Mucosa of gallbladder (tissue), 1 donor: ENCODE results near the gene IFT22. TPM values are rescaled to one million over a fixed set of nuclear protein-coding genes. Genes with fewer than 3 reads are reported as not detected.
"Not testable (repeated sequence)": the region's sequence is repeated elsewhere in the genome, so short reads cannot be mapped to it uniquely, and the experiment has no call there.

Experiments
- DNase-seq: peaks from one replicate; pipeline ENCODE4 v3.0.0-alpha.2; 2020; ENCODE audit warnings: low spot score
- total RNA-seq: library from RNA; stranded (reverse); gene quantifications from one replicate; pipeline ENCODE4 v1.2.1, GENCODE V29; 2021
- donor health status: DM: no; HTN: no; CAD: no.

IFT22 gene
- total RNA-seq, 1 donor from 2014 or later: 36.5 TPM

DNA sequence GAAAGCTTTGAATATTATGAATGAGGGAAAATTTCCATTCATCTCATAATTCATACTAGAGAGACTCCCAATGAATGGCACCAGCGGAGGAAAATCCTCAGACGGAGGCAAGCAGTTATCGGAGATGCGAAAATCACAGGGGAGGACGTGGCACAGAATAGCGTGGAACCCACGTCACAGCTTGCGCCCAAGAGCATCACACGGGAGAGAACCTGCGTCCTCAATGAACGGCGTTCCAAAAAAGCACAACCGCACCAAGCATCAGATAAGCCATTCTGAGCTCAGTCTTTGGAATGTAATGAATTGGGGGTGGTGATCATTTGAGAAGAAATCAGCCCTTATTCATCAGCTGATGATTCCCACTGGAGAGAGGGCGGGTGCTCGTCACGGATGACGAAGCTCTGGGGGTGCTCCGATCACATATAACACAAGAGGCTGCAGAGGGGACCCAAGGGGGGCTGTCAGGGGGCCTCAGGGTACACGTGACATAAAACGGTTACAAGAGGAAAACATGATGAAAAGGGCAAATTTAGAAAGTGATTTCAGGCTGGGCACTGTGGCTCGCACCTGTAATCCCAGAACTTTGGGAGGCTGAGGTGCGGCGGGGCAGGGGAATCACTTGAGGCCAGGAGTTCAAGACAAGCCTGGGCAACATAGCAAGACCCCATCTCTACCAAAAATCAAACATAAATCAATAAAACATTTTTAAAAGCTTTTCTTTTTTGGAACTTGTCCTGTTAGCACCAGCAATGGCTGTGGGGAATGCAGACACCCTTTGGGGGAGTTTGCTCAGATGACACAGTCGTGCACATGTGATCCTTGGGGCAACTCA is 42.9 kb downstream of the IFT22 start:
- no peak for DNase-seq

DNA sequence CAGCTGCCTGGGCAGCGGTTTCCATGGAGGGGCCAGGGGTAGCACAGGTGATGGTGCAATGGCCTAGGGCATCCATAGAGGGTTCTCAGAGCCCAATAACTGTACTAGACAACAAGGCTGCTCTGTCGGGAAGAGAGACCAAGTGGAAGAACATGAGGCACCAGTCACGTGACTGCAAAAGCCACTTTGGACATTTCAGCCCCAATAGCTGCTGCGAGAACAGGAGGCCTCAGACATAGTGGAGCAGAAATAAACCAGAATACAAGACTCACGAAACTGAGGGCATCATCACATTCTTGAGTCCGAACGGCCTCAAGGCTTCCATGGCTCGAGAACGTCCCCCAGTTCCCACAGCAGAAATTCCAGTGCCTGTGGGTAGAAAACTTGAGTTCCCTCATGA is 44.5 kb downstream of the IFT22 start:
- no peak for DNase-seq

DNA sequence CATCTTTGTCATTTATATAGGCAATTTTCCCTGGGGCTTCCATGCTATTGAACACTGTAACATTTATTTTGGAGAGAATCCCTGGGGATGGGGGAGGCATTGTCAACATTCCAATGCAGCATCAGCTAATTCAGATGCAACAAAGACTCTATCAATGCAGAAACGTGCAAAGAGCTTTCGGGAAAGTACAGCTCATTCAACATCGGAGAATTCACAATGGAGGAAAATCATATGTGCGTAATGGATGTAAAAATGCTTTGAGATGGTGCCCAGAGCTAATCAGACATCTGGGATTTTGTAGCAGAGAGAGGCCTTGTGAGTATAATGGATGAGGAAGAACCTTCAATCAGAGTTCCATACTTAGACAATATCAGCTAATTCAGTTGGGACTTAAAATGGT is 48.4 kb downstream of the IFT22 start:
- DNase-seq: no peak

DNA sequence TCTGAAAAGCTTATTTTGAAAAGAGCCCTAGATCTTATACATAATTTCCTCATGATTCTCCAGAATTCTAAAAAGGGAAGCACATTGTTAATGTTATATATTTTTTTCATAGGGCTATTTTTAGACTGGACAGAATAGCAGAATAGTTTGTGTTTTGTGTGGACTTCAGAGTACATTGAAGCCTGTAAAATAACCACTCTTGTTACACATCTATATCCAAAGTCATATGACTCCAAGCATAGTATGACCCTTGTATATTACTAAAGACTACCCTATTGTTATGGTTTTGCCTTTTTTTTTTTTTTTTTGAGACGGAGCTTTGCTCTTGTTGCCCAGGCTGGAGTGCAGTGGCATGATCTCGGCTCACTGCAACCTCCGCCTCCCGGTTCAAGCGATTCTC is 50.6 kb downstream of the IFT22 start:
- DNase-seq: no peak

DNA sequence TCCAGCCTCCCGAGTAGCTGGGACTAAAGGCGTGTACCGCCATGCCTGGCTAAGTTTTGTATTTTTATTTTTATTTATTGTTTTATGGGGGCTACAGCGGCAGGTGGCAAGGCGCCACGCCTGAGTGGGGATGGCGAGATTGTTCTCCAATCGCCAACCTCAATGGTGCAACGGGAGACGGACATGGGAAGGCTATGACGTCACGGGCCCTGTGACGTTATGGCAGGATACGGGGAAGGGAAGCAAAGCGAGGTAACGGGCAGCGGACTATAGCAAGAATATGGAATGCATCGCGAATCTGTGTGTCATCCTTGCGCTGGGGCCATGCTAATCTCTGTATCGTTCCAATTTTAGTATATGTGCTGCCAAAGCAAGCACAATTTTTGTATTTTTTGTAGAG is 51.9 kb downstream of the IFT22 start:
- no peak for DNase-seq

DNA sequence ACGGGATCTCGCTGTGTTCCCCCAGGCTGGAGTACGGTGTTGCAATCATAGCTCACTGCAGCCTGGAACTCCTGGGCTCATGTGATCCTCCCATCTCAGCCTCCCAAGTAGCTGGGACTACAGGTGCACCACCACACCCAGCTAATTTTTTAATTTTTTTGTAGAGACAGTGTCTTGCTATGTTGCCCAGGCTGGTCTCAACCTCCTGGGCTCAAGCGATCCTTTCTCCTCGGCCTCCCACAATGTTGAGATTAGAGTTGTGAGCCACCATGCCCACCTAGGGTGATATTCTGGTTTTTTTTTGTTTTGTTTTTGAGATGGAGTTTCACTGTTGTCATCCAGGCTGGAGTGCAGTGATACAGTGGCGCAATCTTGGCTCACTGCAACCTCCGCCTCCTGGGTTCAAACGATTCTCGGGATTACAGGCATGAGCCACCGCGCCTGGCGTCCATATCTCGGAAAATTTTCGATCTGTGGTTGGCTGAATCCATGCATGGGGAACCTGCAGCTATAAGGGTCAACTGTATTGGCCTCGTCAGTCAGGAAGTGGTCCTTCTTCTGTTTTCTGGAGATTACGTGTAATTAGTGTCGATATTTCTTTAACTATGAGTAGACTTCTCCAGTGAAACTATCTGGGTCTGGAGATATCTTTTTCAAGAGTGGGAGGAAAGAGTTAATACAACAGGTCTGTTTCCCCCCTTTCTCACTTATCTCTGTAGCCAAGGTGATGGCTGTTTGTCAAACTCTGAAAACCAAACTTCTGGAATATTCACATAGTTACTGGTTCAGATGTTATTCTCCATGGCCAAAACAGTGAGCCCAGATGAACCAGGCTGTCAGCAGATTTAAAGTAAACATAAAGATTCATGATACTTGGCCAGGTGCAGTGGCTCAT is 55.7 kb downstream of the IFT22 start:
- no peak for DNase-seq

DNA sequence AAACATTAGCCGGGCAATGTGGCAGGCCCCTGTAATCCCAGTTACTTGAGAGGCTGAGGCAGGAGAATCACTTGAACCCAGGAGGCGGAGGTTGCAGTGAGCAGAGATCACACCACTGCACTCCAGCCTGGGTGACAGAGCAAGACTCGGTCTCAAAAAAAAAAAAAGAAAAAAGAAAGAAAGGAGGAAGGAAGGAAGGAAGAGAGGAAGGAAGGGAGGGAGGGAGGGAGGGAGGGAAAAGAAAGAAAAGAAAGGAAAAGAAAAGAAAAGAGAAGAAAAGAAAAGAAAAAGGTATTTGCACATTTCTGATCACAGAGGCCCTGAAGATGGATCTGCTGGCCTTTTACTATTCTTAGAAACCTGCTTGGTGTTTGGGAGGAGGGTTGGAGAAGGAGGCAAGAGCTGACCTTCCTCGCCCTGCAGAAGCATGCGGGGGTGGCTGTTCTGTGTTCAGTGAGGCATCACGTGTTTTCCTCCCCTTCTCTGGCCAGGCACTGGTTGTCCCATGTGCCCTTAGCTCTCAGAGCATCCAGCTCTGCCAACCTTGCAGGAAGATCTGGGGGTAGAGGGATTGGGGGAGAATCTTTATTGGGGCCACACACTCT is 57.4 kb downstream of the IFT22 start:
- DNase-seq: not testable (repeated sequence)

Other genes with a start within 250 kb of the IFT22 start
- gene TRIM56, start 236.3 kb downstream of the IFT22 start, total RNA-seq: 57.7 TPM
- gene SERPINE1, start 194.7 kb downstream of the IFT22 start, total RNA-seq: 6.6 TPM
- gene AP1S1, start 167.3 kb downstream of the IFT22 start, total RNA-seq: 63.9 TPM
- gene VGF, start 156.2 kb downstream of the IFT22 start, total RNA-seq: 0.29 TPM
- gene NAT16, start 141.5 kb downstream of the IFT22 start, total RNA-seq: not detected
- gene MOGAT3, start 120.8 kb downstream of the IFT22 start, total RNA-seq: 0.14 TPM
- gene PLOD3, start 104.2 kb downstream of the IFT22 start, total RNA-seq: 104 TPM
- 92.6 TPM for gene ZNHIT1, start 103.6 kb downstream of the IFT22 start, total RNA-seq
- gene CLDN15, start 84.0 kb downstream of the IFT22 start, total RNA-seq: 46.4 TPM
- 190 TPM for gene FIS1, start 76.7 kb downstream of the IFT22 start, total RNA-seq
- gene COL26A1, start 41.1 kb upstream of the IFT22 start, total RNA-seq: 0.29 TPM